Ectodermal cell (in vitro differentiated cells): ENCODE results near the gene TDRD10. TPM values are rescaled to one million over a fixed set of nuclear protein-coding genes. Genes with fewer than 3 reads are reported as not detected.

Experiments
- H3K27ac ChIP-seq: 2 replicates; pipeline ENCODE4 v1.7.0; 2013; ENCODE audit warnings: mild to moderate bottlenecking, low read depth, low read length; ENCODE audit not compliant: insufficient read depth, poor library complexity, severe bottlenecking
- H3K27me3 ChIP-seq: 2 replicates; pipeline ENCODE4 v1.7.0; 2013; ENCODE audit warnings: mild to moderate bottlenecking, low read length; ENCODE audit not compliant: insufficient read depth, control insufficient read depth, poor library complexity, severe bottlenecking
- H3K36me3 ChIP-seq: one replicate; pipeline ENCODE4 v1.7.0; 2013; ENCODE audit warnings: low read length; ENCODE audit not compliant: control insufficient read depth, insufficient read depth
- H3K4me1 ChIP-seq: one replicate; pipeline ENCODE4 v1.7.0; 2013; ENCODE audit warnings: low read length; ENCODE audit not compliant: control insufficient read depth, insufficient read depth
- H3K4me3 ChIP-seq: 2 replicates; pipeline ENCODE4 v1.7.0; 2013; ENCODE audit warnings: low read depth, low read length, control low read depth; ENCODE audit not compliant: insufficient read depth
- H3K9me3 ChIP-seq: 2 replicates; pipeline ENCODE4 v1.7.0; 2013; ENCODE audit warnings: mild to moderate bottlenecking, low read length, moderate library complexity; ENCODE audit not compliant: control insufficient read depth
- WGBS, 2 experiments: methylation state at CpG; one replicate each; pipeline ENCODE4 v1.1.7; 2013; ENCODE audit warnings: missing lambda C conversion rate in 2 of 2; 5-methylcytosine and 5-hydroxymethylcytosine counted together
- polyA plus RNA-seq, 4 experiments: library from polyadenylated mRNA; stranded (reverse); fragments of 50-300 nt; gene quantifications; one replicate each; pipeline ENCODE4 v1.2.3, GENCODE V29; 2013

The TDRD10 gene
- not detected for polyA plus RNA-seq (2013, experiment 1 of 4)
- not detected for polyA plus RNA-seq (2013, experiment 2 of 4)
- 0.21 TPM for polyA plus RNA-seq (2013, experiment 3 of 4)
- not detected for polyA plus RNA-seq (2013, experiment 4 of 4)

DNA sequence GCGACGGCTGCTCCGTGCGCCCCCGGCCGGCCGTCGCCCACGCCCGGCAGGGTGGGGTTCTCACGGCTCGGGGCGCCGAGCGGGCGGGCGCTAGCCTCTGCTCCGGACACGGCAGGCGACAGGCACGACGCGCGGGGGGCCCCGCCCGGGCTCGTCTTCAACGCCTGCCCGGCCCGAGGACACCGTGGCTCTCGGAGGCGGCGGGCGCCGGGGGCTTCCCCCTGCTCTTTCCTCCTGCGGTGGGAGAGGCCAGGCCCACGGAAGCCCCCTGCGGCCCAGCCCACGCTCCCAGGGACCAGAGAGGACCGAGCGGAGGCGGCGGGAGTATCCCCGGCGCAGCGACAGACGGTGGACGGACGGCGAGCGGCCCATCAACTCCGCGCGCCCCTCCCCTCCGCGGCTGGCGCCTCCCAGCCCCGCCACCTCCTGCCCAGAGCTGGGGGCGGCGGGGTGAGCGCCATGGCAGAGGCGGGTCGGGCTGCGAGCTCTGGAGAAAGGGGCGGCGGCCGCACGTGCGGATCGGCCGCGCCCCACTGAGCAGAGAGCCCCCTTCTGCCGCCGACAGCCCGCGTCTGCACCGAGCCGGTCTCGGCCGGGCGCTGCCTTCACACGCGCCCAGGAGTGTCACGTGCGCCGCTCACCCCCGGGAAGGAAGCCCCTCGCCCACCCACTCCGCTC is at the start of gene TDRD10, which contains the start of gene SHE:
TDRD10 (plus strand) TSS at position 154 of the 678 bp plus-strand sequence. CDS start 4,685 bp downstream, outside the sequence.
SHE (minus strand) TSS at position 347 of the 678 bp plus-strand sequence. CDS start 386 bp downstream, outside the sequence.
- no peaks in the 10 kb centered on the region for H3K36me3 ChIP-seq
- H3K4me3 ChIP-seq: peak within 1 kb of the TSS; percentile 10
- WGBS, 2 experiments: 4 to 5% methylated on average over 90 of the region's 90 CpGs
- no peak within 1 kb of the TSS for H3K27ac ChIP-seq
- H3K27me3 ChIP-seq: peaks cover 79% of the 10 kb centered on the region
- no peaks in the 10 kb centered on the region for H3K9me3 ChIP-seq
- no peaks in the 10 kb centered on the region for H3K4me1 ChIP-seq

DNA sequence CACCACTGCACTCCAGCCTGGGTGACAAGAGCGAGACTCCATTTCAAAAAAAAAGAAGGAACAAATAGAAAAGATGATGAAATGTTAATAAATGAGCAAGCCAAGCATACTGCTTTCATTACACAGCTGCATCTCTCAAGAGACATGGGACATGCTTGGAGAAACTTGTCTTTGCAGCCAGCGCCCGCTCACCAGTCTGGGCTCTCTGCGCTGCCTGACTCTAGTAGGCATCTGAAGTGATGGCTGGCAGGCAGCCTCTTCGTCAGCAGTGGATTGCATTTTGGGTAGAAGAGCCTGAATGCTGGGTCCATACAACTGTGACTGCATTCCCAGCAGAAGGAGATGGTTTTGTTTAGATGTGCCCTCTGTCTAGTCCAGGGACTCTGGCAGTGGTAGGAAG is 48.9 kb upstream of the TDRD10 start:
- Histone ChIP-seq H3K36me3 (no peaks in the 10 kb centered on the region), H3K27me3 (no peaks in the 10 kb centered on the region), H3K27ac (no peak overlapping the region), H3K9me3 (no peaks in the 10 kb centered on the region), H3K4me3 (no peak overlapping the region), H3K4me1 (no peaks in the 10 kb centered on the region)
- WGBS, 2 experiments: 89 to 95% methylated on average over 5 of the region's 5 CpGs

GRCh38 chr1:154453574-154454352 is 48.3 kb upstream of the TDRD10 start:
- Histone ChIP-seq H3K27ac (no peak overlapping the region), H3K4me1 (no peaks in the 10 kb centered on the region), H3K27me3 (no peaks in the 10 kb centered on the region), H3K4me3 (no peak overlapping the region), H3K36me3 (no peaks in the 10 kb centered on the region), H3K9me3 (no peaks in the 10 kb centered on the region)
- 84 to 86% methylated on average over 5 of the region's 5 CpGs for WGBS, 2 experiments

DNA sequence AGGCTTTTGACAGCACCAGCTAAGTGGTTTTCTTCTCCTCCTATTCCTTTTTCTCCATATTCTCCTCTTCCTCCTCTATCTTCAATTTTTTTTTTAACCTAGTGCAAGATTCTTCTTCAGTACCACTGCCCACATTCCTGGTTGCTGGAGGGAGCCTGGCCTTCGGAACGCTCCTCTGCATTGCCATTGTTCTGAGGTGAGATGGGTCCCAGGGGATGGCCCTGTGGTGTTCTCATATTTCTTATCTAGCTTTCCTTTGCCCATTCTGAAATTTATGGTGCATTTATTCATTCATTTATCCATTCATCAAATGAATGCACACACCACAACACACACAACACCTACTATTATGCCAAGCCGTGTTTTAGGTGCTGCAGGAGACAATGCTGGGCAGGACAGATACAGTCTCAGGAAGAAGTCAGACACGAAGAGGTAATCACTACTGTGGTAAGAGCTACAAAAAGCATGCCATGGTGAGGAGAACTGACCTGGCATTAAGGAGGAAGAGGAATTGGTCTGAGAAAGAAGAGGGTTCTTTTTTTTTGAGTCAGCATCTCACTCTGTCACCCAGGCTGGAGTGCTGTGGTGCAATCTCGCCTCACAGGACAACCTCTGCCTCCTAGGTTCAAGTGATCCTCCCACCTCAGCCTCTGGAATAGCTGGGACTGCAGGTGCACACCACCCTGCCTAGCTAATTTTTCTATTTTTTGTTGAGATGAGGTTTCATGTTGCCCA is 47.5 kb upstream of the TDRD10 start:
- no peaks in the 10 kb centered on the region for H3K9me3 ChIP-seq
- no peaks in the 10 kb centered on the region for H3K4me1 ChIP-seq
- H3K36me3 ChIP-seq: no peaks in the 10 kb centered on the region
- no peaks in the 10 kb centered on the region for H3K27me3 ChIP-seq
- no peak overlapping the region for H3K4me3 ChIP-seq
- 83 to 92% methylated on average over 5 of the region's 5 CpGs for WGBS, 2 experiments
- H3K27ac ChIP-seq: no peak overlapping the region

DNA sequence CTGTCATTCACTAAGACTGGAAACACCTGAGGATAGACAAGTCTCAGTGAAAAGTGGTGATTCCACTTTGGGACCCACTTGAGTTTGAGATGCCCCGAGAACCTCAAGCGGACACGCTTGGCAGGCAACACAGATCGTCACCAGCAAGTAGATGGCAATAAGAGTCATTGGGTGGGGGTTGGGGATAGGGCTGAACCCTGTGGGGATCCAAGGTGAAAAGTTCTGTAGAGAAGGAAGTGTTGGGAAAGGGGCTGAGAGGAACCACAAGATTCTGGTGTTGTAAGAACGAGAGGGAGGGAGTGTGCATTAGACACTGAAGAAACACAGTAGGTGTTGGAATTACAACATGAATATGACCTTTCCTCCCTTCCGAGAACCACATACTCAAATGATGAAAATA is 45.4 kb upstream of the TDRD10 start:
- Histone ChIP-seq H3K4me3 (no peak overlapping the region), H3K27ac (no peak overlapping the region), H3K36me3 (no peaks in the 10 kb centered on the region), H3K9me3 (no peaks in the 10 kb centered on the region), H3K27me3 (no peaks in the 10 kb centered on the region), H3K4me1 (no peaks in the 10 kb centered on the region)
- 92 to 95% methylated on average over 6 of the region's 6 CpGs for WGBS, 2 experiments

DNA sequence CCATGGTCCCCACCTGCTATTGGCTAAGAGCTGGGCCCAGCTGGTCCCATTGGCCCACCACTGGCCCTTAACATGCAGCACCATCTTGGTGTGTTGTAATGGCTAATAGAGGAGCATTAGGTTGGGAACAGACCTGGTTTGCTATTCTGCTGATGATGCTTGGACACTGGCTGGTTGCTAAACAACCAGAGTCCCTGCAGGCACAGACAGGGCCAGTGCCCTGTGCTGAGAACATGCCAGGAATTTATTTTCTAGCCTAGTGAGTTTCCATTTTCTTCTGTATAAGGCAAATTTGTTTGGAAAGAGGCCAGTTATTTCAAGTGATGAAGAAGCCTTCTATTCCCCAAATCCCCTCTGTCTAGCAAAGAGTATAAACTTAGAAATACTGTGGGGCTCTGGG is 42.9 kb upstream of the TDRD10 start:
- no peaks in the 10 kb centered on the region for H3K9me3 ChIP-seq
- no peaks in the 10 kb centered on the region for H3K27me3 ChIP-seq
- H3K27ac ChIP-seq: no peak overlapping the region
- no peaks in the 10 kb centered on the region for H3K36me3 ChIP-seq
- no peaks in the 10 kb centered on the region for H3K4me1 ChIP-seq
- no peak overlapping the region for H3K4me3 ChIP-seq

DNA sequence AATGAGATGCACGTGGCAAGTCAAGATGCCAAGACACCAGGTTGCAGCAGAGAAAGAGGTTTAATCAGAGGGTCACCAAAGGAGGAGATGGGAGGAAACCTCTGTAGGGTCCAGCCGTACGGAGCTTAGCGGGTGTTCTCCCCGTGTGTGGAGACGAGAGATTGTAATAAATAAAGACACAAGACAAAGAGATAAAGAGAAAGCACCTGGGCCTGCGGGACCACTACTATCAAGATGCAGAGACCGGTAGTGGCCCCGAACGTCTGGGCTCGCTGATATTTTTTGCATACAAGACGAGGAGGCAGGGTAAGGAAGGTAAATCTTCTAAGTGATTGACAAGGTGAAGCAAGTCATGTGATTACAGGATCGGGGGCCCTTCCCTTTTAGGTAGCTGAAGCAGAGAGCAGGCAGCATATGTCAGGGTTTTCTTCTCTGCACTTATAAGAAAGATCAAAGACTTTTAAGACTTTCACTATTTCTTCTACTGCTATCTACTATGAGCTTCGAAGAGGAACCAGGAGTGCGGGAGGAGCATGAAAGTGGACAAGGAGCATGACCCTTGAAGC is 41.2 kb upstream of the TDRD10 start:
- WGBS, 2 experiments: 92 to 93% methylated on average over 15 of the region's 15 CpGs
- Histone ChIP-seq H3K9me3 (no peaks in the 10 kb centered on the region), H3K27me3 (no peaks in the 10 kb centered on the region), H3K4me1 (no peaks in the 10 kb centered on the region), H3K27ac (no peak overlapping the region), H3K36me3 (no peaks in the 10 kb centered on the region), H3K4me3 (no peak overlapping the region)

DNA sequence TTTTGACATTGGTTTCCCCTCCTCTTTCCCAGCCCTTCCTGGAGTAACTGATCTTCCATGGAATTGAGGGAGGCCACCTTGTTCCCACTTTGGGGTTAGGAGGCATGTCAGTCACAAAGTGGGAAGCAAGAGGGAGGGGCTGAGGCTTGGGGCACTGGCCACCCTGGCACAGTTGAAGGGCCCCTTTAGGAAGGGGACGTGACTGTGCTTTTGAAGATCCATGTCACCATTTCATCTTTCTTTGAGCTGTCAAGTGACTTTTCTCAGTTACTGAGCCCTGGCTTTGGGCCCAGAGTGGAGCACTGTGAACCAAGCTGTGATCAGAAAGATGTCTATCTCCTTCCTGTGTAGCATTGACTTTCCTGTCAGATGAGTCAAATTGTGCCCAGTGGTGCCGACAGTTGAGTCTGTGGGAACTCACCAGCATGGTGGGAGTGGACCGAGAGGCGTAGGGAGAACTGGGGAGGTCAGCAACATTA is 38.5 kb upstream of the TDRD10 start:
- H3K36me3 ChIP-seq: no peaks in the 10 kb centered on the region
- no peak overlapping the region for H3K27ac ChIP-seq
- WGBS, 2 experiments: 89 to 90% methylated on average over 4 of the region's 4 CpGs
- no peak overlapping the region for H3K4me3 ChIP-seq
- no peaks in the 10 kb centered on the region for H3K9me3 ChIP-seq
- no peaks in the 10 kb centered on the region for H3K27me3 ChIP-seq
- peaks cover 4% of the 10 kb centered on the region for H3K4me1 ChIP-seq

DNA sequence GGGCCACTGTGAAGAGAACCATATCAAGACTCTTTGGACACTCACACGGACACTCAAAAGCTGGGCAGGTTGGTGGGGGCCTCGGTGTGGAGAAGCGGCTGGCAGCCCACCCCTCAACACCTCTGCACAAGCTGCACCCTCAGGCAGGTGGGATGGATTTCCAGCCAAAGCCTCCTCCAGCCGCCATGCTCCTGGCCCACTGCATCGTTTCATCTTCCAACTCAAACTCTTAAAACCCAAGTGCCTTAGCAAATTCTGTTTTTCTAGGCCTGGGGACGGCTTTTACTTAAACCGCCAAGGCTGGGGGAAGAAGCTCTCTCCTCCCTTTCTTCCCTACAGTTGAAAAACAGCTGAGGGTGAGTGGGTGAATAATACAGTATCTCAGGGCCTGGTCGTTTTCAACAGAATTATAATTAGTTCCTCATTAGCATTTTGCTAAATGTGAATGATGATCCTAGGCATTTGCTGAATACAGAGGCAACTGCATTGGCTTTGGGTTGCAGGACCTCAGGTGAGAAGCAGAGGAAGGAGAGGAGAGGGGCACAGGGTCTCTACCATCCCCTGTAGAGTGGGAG is 36.3 kb upstream of the TDRD10 start:
- no peaks in the 10 kb centered on the region for H3K36me3 ChIP-seq
- no peak overlapping the region for H3K4me3 ChIP-seq
- H3K9me3 ChIP-seq: no peaks in the 10 kb centered on the region
- H3K4me1 ChIP-seq: peaks cover 4% of the 10 kb centered on the region
- H3K27me3 ChIP-seq: no peaks in the 10 kb centered on the region
- H3K27ac ChIP-seq: no peak overlapping the region
- WGBS, 2 experiments: 87 to 93% methylated on average over 7 to 8 of the region's 8 CpGs
